Adrenal gland (tissue), 12 donors: ENCODE results near the gene FUT8. TPM values are rescaled to one million over a fixed set of nuclear protein-coding genes. Genes with fewer than 3 reads are reported as not detected.
"Not testable (repeated sequence)": the region's sequence is repeated elsewhere in the genome, so short reads cannot be mapped to it uniquely, and the experiment has no call there.

Experiments used
- DNase-seq, 7 donors: peaks; one replicate each; pipeline ENCODE4 v3.0.0-alpha.2; 2019 to 2020
- H3K27ac ChIP-seq, 5 donors: fragments of 200-600 bp; sonication (generic) in 4 of 5; 1 replicate in 3 of 5; 2 replicates in 2 of 5; pipeline versions ENCODE4 v1.5.1 to v1.8.0; 2016 to 2020; ENCODE audit warnings: mild to moderate bottlenecking in 1 of 5
- H3K27me3 ChIP-seq: fragments of 200-600 bp; 2 replicates; pipeline ENCODE4 v1.8.0; 2021
- H3K36me3 ChIP-seq, 2 donors: fragments of 200-600 bp; replicated peaks in 1 of 2; 1 replicate in 1 of 2; 2 replicates in 1 of 2; pipeline versions ENCODE4 v1.5.1 to v1.8.0; 2018 to 2022
- H3K4me1 ChIP-seq, 2 donors: fragments of 200-600 bp; replicated peaks in 1 of 2; 1 replicate in 1 of 2; 2 replicates in 1 of 2; pipeline versions ENCODE4 v1.5.1 to v1.8.0; 2018 to 2021
- H3K4me3 ChIP-seq, 4 donors: fragments of 200-600 bp; sonication (generic) in 3 of 4; one replicate each; pipeline ENCODE4 v1.5.1; 2016 to 2018
- H3K9me3 ChIP-seq, 3 donors: fragments of 200-600 bp; sonication (generic) in 1 of 3; replicated peaks in 1 of 3; 1 replicate in 2 of 3; 2 replicates in 1 of 3; pipeline versions ENCODE4 v1.5.1 to v1.8.0; 2016 to 2021
- POLR2A ChIP-seq, 2 donors: fragments of 450-650 bp; IDR thresholded peaks; one replicate each; pipeline ENCODE4 v1.6.1; 2017; ENCODE audit warnings: antibody characterized with exemption in 2 of 2, mild to moderate bottlenecking in 2 of 2, moderate library complexity in 1 of 2
- WGBS, 4 donors: extraction: QIAGEN DNeasy Blood & Tissue Kit in 2 of 4; methylation state at CpG; one replicate each; pipeline versions ENCODE4 v1.1.5 to v1.1.7; 2013 to 2017; 5-methylcytosine and 5-hydroxymethylcytosine counted together
- intact Hi-C, 2 donors: fragments of 100-400 bp; cut with DNase I; formaldehyde crosslinking; loops; one replicate each; pipeline versions ENCODE4 v1.14.1 to v1.15.0; 2022 to 2023
- polyA plus RNA-seq, 3 donors: library from polyadenylated mRNA; stranded (reverse); fragments of 200-250 nt in 2 of 3; fragments of 350-450 nt in 1 of 3; fragmentation: Illumina TruSeq in 1 of 3; extraction: RNeasy Lipid Tissue Mini Kit (QIAGEN cat#74804) in 1 of 3; gene quantifications; one replicate each; pipeline ENCODE4 v1.2.3, GENCODE V29; 2013 to 2014
- total RNA-seq, 9 donors: library from RNA; depleted of rRNA in 4 of 9; stranded (reverse); fragments of >200 nt in 4 of 9; fragments of 120-200 nt in 1 of 9; fragmentation: NEBNext Ultra II Directional in 1 of 9; extraction: Animal tissue kit (Norgen Biotek cat#: 25700) in 1 of 9; gene quantifications; one replicate each; pipeline versions ENCODE4 v1.1.0 to v1.2.4, GENCODE V29; 2013 to 2023
- TF ChIP-seq, protein P1 (sequence below), 6 experiments: fragments of 450-650 bp in 4 of 6; fragments of 200-600 bp in 2 of 6; sonication (generic) in 1 of 6; IDR thresholded peaks; 1 replicate in 5 of 6; 2 replicates in 1 of 6; pipeline versions ENCODE4 v1.5.1 to v1.8.0; 2016 to 2021; ENCODE audit warnings: antibody characterized with exemption in 6 of 6, mild to moderate bottlenecking in 2 of 6, moderate library complexity in 1 of 6
- donor health status: healthy with polysubstance abuse.
- donor health status: Bipolar disorder and iron deficiency.
- donor health status: DM: yes; HTN: yes; CAD: no.
- donor health status: DM: no; HTN: no; CAD: no.
- donor health status: DM: no; HTN: no; CAD: no.
- donor health status: DM: yes; HTN: yes; CAD: no.

Gene FUT8
- total and polyA plus RNA-seq, 12 donors = 7.8 to 32.1 (median 21.1) TPM

DNA sequence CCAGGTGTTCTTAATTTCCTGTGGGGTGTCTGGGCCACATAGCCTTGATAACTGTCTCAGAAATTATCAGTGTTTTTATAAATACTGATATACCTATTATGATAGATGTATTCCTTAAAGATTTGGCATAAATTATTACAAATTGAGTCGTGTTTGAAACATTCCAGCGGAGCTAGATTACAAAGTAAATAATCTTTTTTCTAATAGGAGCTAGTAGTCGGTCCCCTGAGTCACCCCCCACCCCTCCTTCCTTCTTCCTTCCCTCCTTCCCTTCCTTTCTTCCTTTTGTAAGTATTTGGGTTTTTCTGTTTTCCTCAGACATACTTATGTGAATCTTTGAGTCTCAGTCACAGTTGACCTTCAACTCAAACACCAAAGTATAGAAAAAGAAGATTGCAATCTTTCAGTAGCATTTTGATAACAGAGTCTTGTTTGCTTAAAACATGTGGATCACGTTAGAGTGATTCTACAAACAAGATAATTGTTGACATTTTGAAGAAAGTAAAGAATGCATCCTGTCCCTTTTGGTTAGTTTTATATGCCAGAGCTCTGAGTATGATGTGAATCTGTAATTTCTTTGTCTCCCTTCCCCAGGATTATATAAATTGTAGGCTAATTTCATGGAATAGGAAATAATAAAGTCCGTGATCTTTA lies 264.0 kb downstream of the FUT8 start:
- H3K27me3 ChIP-seq = no peaks in the 10 kb centered on the region
- no peak overlapping the region for H3K27ac ChIP-seq
- H3K9me3 ChIP-seq = no peaks in the 10 kb centered on the region
- DNase-seq = no peak
- no peak for TF ChIP-seq POLR2A (IDR thresholded peaks at IDR 0.05)
- TF ChIP-seq, protein P1, sequence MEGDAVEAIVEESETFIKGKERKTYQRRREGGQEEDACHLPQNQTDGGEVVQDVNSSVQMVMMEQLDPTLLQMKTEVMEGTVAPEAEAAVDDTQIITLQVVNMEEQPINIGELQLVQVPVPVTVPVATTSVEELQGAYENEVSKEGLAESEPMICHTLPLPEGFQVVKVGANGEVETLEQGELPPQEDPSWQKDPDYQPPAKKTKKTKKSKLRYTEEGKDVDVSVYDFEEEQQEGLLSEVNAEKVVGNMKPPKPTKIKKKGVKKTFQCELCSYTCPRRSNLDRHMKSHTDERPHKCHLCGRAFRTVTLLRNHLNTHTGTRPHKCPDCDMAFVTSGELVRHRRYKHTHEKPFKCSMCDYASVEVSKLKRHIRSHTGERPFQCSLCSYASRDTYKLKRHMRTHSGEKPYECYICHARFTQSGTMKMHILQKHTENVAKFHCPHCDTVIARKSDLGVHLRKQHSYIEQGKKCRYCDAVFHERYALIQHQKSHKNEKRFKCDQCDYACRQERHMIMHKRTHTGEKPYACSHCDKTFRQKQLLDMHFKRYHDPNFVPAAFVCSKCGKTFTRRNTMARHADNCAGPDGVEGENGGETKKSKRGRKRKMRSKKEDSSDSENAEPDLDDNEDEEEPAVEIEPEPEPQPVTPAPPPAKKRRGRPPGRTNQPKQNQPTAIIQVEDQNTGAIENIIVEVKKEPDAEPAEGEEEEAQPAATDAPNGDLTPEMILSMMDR (IDR thresholded peaks at IDR 0.05) = no peak
- H3K36me3 ChIP-seq = no peaks in the 10 kb centered on the region
- WGBS, 4 donors = 54 to 66% (median 60%) methylated on average over 5 of the region's 5 CpGs
- H3K4me3 ChIP-seq = no peak overlapping the region
- peaks cover 0 to 7% of the 10 kb centered on the region in 2 donors for H3K4me1 ChIP-seq
- intact Hi-C loops = no loop called here

DNA sequence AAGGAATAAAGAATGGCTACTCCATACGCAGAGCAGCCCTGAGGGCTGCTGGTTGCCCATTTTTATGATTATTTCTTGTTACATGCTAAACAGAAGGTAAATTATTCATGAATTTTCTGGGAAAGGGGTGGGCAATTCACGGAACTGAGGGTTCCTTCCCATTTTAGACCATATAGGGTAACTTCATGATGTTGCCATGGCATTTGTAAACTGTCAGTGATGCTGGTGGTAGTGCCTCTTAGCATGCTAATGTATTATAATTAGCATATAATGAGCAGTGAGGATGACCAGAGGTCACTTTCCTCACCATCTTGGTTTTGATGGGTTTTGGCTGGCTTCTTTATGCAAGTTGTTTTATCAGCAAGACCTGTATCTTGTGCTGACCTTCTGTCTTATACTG lies 273.0 kb downstream of the FUT8 start:
- H3K4me1 ChIP-seq = no peaks in the 10 kb centered on the region
- TF ChIP-seq POLR2A (IDR thresholded peaks at IDR 0.05) = no peak
- TF ChIP-seq, protein P1 (IDR thresholded peaks at IDR 0.05) = no peak
- WGBS, 4 donors = 86 to 98% (median 97%) methylated on average over 2 of the region's 2 CpGs
- intact Hi-C loops = no loop called here
- no peak overlapping the region for H3K4me3 ChIP-seq
- H3K36me3 ChIP-seq = no peaks in the 10 kb centered on the region
- H3K9me3 ChIP-seq = no peaks in the 10 kb centered on the region
- H3K27me3 ChIP-seq = no peaks in the 10 kb centered on the region
- DNase-seq = no peak
- H3K27ac ChIP-seq = no peak overlapping the region

DNA sequence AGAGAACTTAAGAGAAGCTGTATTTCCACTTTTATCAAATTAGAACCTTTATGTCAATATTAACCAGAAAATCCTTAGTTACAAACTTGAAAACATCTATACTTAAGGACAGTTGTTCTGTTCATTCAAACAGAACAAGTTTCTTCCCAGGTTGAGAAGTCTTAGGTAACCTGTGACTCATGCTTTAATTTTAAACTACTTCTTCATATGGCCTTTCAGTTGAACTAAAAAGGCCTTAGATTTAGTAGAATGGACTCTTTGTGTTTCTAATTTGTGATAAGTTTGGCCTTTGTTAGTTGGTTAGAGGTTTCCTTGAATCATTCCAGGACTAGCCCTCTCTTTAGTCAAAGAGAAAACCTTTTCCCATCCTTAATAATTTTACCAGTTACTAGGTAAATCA lies 274.2 kb downstream of the FUT8 start:
- DNase-seq = no peak
- TF ChIP-seq POLR2A (IDR thresholded peaks at IDR 0.05) = no peak
- no peak overlapping the region for H3K4me3 ChIP-seq
- H3K4me1 ChIP-seq = no peaks in the 10 kb centered on the region
- H3K9me3 ChIP-seq = no peaks in the 10 kb centered on the region
- H3K36me3 ChIP-seq = no peaks in the 10 kb centered on the region
- H3K27ac ChIP-seq = no peak overlapping the region
- intact Hi-C loops = no loop called here
- no peaks in the 10 kb centered on the region for H3K27me3 ChIP-seq

DNA sequence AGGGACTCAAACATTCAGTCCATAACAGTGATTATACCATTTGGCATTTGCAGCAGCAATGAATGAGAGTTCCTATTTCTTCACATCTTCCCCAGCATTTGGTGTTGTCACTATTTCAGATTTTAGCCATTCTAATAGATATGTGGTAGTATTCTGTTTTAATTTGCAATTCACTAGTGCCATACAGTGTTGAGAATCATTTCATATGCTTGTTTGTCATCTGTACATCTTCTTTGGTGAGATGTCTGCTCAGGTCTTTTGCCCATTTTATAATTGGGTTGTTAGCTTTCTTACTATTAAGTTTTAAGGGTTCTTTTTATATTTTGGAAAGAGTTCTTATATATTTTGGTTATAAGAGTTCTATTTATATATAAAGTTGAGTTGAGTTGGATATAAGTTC lies 276.5 kb downstream of the FUT8 start:
- TF ChIP-seq, protein P1 (IDR thresholded peaks at IDR 0.05) = no peak
- TF ChIP-seq POLR2A (IDR thresholded peaks at IDR 0.05) = no peak
- peaks cover 0 to 4% (median 0%) of the 10 kb centered on the region in 3 donors for H3K9me3 ChIP-seq
- no peaks in the 10 kb centered on the region for H3K27me3 ChIP-seq
- no peaks in the 10 kb centered on the region for H3K4me1 ChIP-seq
- intact Hi-C loops = no loop called here
- no peak overlapping the region for H3K4me3 ChIP-seq
- DNase-seq = no peak
- H3K36me3 ChIP-seq = no peaks in the 10 kb centered on the region
- H3K27ac ChIP-seq = no peak overlapping the region

DNA sequence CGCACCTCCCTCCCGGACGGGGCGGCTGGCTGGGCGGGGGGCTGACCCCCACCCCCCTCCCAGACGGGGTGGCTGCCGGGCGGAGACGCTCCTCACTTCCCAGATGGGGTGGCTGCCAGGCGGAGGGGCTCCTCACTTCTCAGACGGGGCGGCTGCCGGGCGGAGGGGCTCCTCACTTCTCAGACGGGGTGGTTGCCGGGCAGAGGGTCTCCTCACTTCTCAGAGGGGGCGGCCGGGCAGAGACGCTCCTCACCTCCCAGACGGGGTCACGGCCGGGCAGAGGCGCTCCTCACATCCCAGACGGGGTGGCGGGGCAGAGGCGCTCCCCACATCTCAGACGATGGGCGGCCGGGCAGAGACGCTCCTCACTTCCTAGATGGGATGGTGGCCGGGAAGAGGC lies 280.0 kb downstream of the FUT8 start:
- H3K27ac ChIP-seq, H3K4me1 ChIP-seq, intact Hi-C loops: not testable (repeated sequence)

More for the DNA sequence above, 280.0 kb downstream of the FUT8 start:
- H3K36me3 ChIP-seq, DNase-seq, H3K4me3 ChIP-seq, H3K27me3 ChIP-seq, H3K9me3 ChIP-seq: not testable (repeated sequence)
- 97 to 100% (median 97%) methylated on average over 4 to 22 of the region's 31 CpGs; no CpG with 5 or more reads in 1 of the 4 donors for WGBS, 4 donors
